Trophoblast cell (in vitro differentiated cells and primary cell): ENCODE results near the gene GULP1.

Experiments
- DNase-seq, 2 donors: peaks; one replicate each; pipeline ENCODE4 v3.0.0-alpha.2; 2016
- H2AFZ ChIP-seq: 2 replicates; pipeline ENCODE4 v1.6.1; 2013; ENCODE audit warnings: low read length, moderate library complexity, mild to moderate bottlenecking; ENCODE audit not compliant: insufficient read depth, poor library complexity
- H2AK5ac ChIP-seq: 2 replicates; pipeline ENCODE4 v1.6.1; 2013; ENCODE audit warnings: mild to moderate bottlenecking, low read length
- H2BK120ac ChIP-seq: 2 replicates; pipeline ENCODE4 v1.6.1; 2013; ENCODE audit warnings: low read length, mild to moderate bottlenecking, moderate library complexity; ENCODE audit not compliant: insufficient read depth, poor library complexity
- H2BK12ac ChIP-seq: 2 replicates; pipeline ENCODE4 v1.6.1; 2013; ENCODE audit warnings: mild to moderate bottlenecking, low read length, moderate library complexity
- H2BK5ac ChIP-seq: 2 replicates; pipeline ENCODE4 v1.6.1; 2013; ENCODE audit warnings: low read length, low read depth, moderate library complexity, mild to moderate bottlenecking; ENCODE audit not compliant: poor library complexity
- H3K14ac ChIP-seq: 2 replicates; pipeline ENCODE4 v1.6.1; 2013; ENCODE audit warnings: mild to moderate bottlenecking, low read length
- H3K18ac ChIP-seq: 2 replicates; pipeline ENCODE4 v1.6.1; 2013; ENCODE audit warnings: mild to moderate bottlenecking, low read length
- H3K23ac ChIP-seq: 2 replicates; pipeline ENCODE4 v1.6.1; 2013; ENCODE audit warnings: low read length
- H3K27ac ChIP-seq: 2 replicates; pipeline ENCODE4 v1.5.1; 2013; ENCODE audit warnings: low read depth, mild to moderate bottlenecking, inconsistent platforms, low read length, moderate library complexity
- H3K27me3 ChIP-seq: 2 replicates; pipeline ENCODE4 v1.6.1; 2013; ENCODE audit warnings: inconsistent platforms, mild to moderate bottlenecking, low read length, moderate library complexity; ENCODE audit not compliant: insufficient read depth
- H3K36me3 ChIP-seq, 2 experiments: 1 replicate in 1 of 2; 2 replicates in 1 of 2; pipeline ENCODE4 v1.6.1; 2013; ENCODE audit warnings: low read length in 2 of 2, mild to moderate bottlenecking in 2 of 2, moderate library complexity in 1 of 2; ENCODE audit not compliant: insufficient read depth in 2 of 2, control insufficient read depth in 1 of 2
- H3K4ac ChIP-seq: 2 replicates; pipeline ENCODE4 v1.6.1; 2013; ENCODE audit warnings: low read depth, mild to moderate bottlenecking, low read length, moderate library complexity
- H3K4me1 ChIP-seq, 2 experiments: 1 replicate in 1 of 2; 2 replicates in 1 of 2; pipeline ENCODE4 v1.6.1; 2013; ENCODE audit warnings: low read length in 2 of 2, mild to moderate bottlenecking in 2 of 2, moderate library complexity in 1 of 2; ENCODE audit not compliant: insufficient read depth in 2 of 2, control insufficient read depth in 1 of 2
- H3K4me2 ChIP-seq: 2 replicates; pipeline ENCODE4 v1.6.1; 2013; ENCODE audit warnings: inconsistent platforms, mild to moderate bottlenecking, low read length, moderate library complexity
- H3K4me3 ChIP-seq: 2 replicates; pipeline ENCODE4 v1.5.1; 2013; ENCODE audit warnings: mild to moderate bottlenecking, low read depth, low read length, inconsistent platforms
- H3K79me1 ChIP-seq: one replicate; pipeline ENCODE4 v1.6.1; 2013; ENCODE audit warnings: low read length
- H3K79me2 ChIP-seq: 2 replicates; pipeline ENCODE4 v1.6.1; 2013; ENCODE audit warnings: low read length, mild to moderate bottlenecking; ENCODE audit not compliant: control insufficient read depth, insufficient read depth, poor library complexity
- H3K9ac ChIP-seq: 2 replicates; pipeline ENCODE4 v1.6.1; 2013; ENCODE audit warnings: mild to moderate bottlenecking, low read length
- H3K9me3 ChIP-seq: 2 replicates; pipeline ENCODE4 v1.6.1; 2013; ENCODE audit warnings: low read depth, mild to moderate bottlenecking, control low read depth, inconsistent platforms, low read length; ENCODE audit not compliant: insufficient read depth
- H4K12ac ChIP-seq: 2 replicates; pipeline ENCODE4 v1.6.1; 2013; ENCODE audit warnings: low read depth, mild to moderate bottlenecking, low read length, moderate library complexity
- H4K8ac ChIP-seq: 2 replicates; pipeline ENCODE4 v1.6.1; 2013; ENCODE audit warnings: low read depth, mild to moderate bottlenecking, low read length, moderate library complexity
- H4K91ac ChIP-seq: one replicate; pipeline ENCODE4 v1.6.1; 2013; ENCODE audit warnings: low read depth, mild to moderate bottlenecking, low read length, moderate library complexity
- WGBS: extraction: QIAGEN DNeasy Blood & Tissue Kit; methylation state at CpG from one replicate; pipeline ENCODE4 v1.1.7; 2013; ENCODE audit warnings: missing lambda C conversion rate; ENCODE audit not compliant: insufficient read length, insufficient coverage; ENCODE audit errors: extremely low coverage; 5-methylcytosine and 5-hydroxymethylcytosine counted together

GULP1 gene

GRCh38 chr2:188414869-188415753 lies 123.4 kb downstream of the GULP1 start:
- no peak overlapping the region for H3K4me3 ChIP-seq
- H3K9me3 ChIP-seq: peaks cover 2% of the 10 kb centered on the region

GRCh38 chr2:188415754-188416083 lies 124.0 kb downstream of the GULP1 start:
- H3K18ac ChIP-seq: no peak overlapping the region
- H2AFZ ChIP-seq: no peak overlapping the region
- no peak overlapping the region for H4K91ac ChIP-seq
- H3K27me3 ChIP-seq: no peaks in the 10 kb centered on the region
- H2BK120ac ChIP-seq: no peak overlapping the region
- H3K4me1 ChIP-seq: no peaks in the 10 kb centered on the region
- no peak overlapping the region for H2AK5ac ChIP-seq
- peaks cover 2% of the 10 kb centered on the region for H3K9me3 ChIP-seq
- H3K27ac ChIP-seq: no peak overlapping the region
- H2BK12ac ChIP-seq: no peak overlapping the region
- H3K9ac ChIP-seq: no peak overlapping the region
- no peak overlapping the region for H3K4ac ChIP-seq
- no peak overlapping the region for H4K8ac ChIP-seq
- H3K4me2 ChIP-seq: no peak overlapping the region
- no peak overlapping the region for H2BK5ac ChIP-seq
- no peaks in the 10 kb centered on the region for H3K79me1 ChIP-seq
- H3K79me2 ChIP-seq: no peaks in the 10 kb centered on the region
- WGBS: no CpG with 5 or more reads among the region's 1 CpG
- no peak overlapping the region for H3K4me3 ChIP-seq
- H3K14ac ChIP-seq: no peak overlapping the region
- no peak overlapping the region for H4K12ac ChIP-seq
- no peak overlapping the region for H3K23ac ChIP-seq
- H3K36me3 ChIP-seq: no peaks in the 10 kb centered on the region
- DNase-seq: no peak

More at GRCh38 chr2:188414869-188415753, 123.4 kb downstream of the GULP1 start:
- Histone ChIP-seq H4K12ac (no peak overlapping the region), H3K79me2 (no peaks in the 10 kb centered on the region), H4K8ac (no peak overlapping the region), H3K79me1 (no peaks in the 10 kb centered on the region), H3K4me2 (no peak overlapping the region), H2AFZ (no peak overlapping the region), H3K9ac (no peak overlapping the region), H2AK5ac (no peak overlapping the region), H2BK120ac (no peak overlapping the region), H3K4ac (no peak overlapping the region), H3K36me3 (no peaks in the 10 kb centered on the region), H3K18ac (no peak overlapping the region), H3K4me1 (no peaks in the 10 kb centered on the region), H4K91ac (no peak overlapping the region), H3K27ac (no peak overlapping the region), H3K23ac (no peak overlapping the region), H3K27me3 (no peaks in the 10 kb centered on the region), H3K14ac (no peak overlapping the region), H2BK12ac (no peak overlapping the region), H2BK5ac (no peak overlapping the region)
- DNase-seq: no peak
- no CpG with 5 or more reads among the region's 1 CpG for WGBS

- Histone ChIP-seq H3K79me2 (no peaks in the 10 kb centered on the region), H4K12ac (no peak overlapping the region), H3K79me1 (no peaks in the 10 kb centered on the region), H2BK120ac (no peak overlapping the region), H3K27ac (no peak overlapping the region), H4K8ac (no peak overlapping the region), H4K91ac (no peak overlapping the region), H3K23ac (no peak overlapping the region), H3K4ac (no peak overlapping the region), H3K4me3 (no peak overlapping the region), H2AK5ac (no peak overlapping the region), H2BK5ac (no peak overlapping the region), H3K18ac (no peak overlapping the region), H3K36me3 (no peaks in the 10 kb centered on the region), H3K4me2 (no peak overlapping the region), H2BK12ac (no peak overlapping the region), H3K9me3 (no peaks in the 10 kb centered on the region), H3K27me3 (no peaks in the 10 kb centered on the region), H2AFZ (no peak overlapping the region), H3K9ac (no peak overlapping the region), H3K14ac (no peak overlapping the region), H3K4me1 (no peaks in the 10 kb centered on the region)
- DNase-seq: no peak
Observed at GRCh38 chr2:188416367-188416766, 124.7 kb downstream of the GULP1 start.

- DNase-seq: no peak
- Histone ChIP-seq H3K36me3 (no peaks in the 10 kb centered on the region), H3K23ac (no peak overlapping the region), H3K18ac (no peak overlapping the region), H4K8ac (no peak overlapping the region), H2AK5ac (no peak overlapping the region), H3K79me1 (no peaks in the 10 kb centered on the region), H3K9me3 (no peaks in the 10 kb centered on the region), H3K79me2 (no peaks in the 10 kb centered on the region), H3K27me3 (no peaks in the 10 kb centered on the region), H4K91ac (no peak overlapping the region), H2BK12ac (no peak overlapping the region), H3K27ac (no peak overlapping the region), H3K14ac (no peak overlapping the region), H3K4me2 (no peak overlapping the region), H3K4me3 (no peak overlapping the region), H3K9ac (no peak overlapping the region), H2BK120ac (no peak overlapping the region), H3K4me1 (no peaks in the 10 kb centered on the region), H2AFZ (no peak overlapping the region), H3K4ac (no peak overlapping the region), H4K12ac (no peak overlapping the region), H2BK5ac (no peak overlapping the region)
- no CpG with 5 or more reads among the region's 1 CpG for WGBS
Observed at GRCh38 chr2:188422726-188423125, 131.1 kb downstream of the GULP1 start.
